Right ventricle myocardium superior (tissue), 1 donor: ENCODE measurements around the gene RTEL1. TPM values are rescaled to one million over a fixed set of nuclear protein-coding genes. Genes with fewer than 3 reads are reported as not detected.
A peak's percentile ranks its signal among the peaks of the same experiment; 100 is the strongest.
"Not testable (repeated sequence)": the region's sequence is repeated elsewhere in the genome, so short reads cannot be mapped to it uniquely, and the experiment has no call there.

Source experiments
- ATAC-seq: fragments of 200-7000 bp; cut with Tn5 transposase; one replicate; pipeline ENCODE4 v1.9.1; 2020; ENCODE audit warnings: mild to moderate bottlenecking; ENCODE audit not compliant: poor library complexity
- DNase-seq: peaks from one replicate; pipeline ENCODE4 v3.0.0-alpha.2; 2020
- intact Hi-C: fragments of 100-400 bp; cut with DNase I; formaldehyde crosslinking; loops from one replicate; pipeline ENCODE4 v1.11.2; 2022
- total RNA-seq: library from RNA; stranded (reverse); fragmentation: NEBNext Ultra II Directional; extraction: Animal tissue kit (Norgen Biotek cat#: 25700); gene quantifications from one replicate; pipeline ENCODE4 v1.2.1, GENCODE V29; 2021
- donor health status: DM: no; HTN: yes; CAD: no; lungs with severe emphysema.

The RTEL1 gene
- total RNA-seq, 1 donor from 2014 or later: 7.3 TPM

GRCh38 chr20:63627129-63627750 lies 30.9 kb upstream of the RTEL1 start:
- intact Hi-C loops: no loop called here
- ATAC-seq (peak; percentile 95), DNase-seq (peak; percentile 97)

- intact Hi-C loops: no loop called here
- DNase-seq (no peak), ATAC-seq (peak; percentile 8)
Observed at GRCh38 chr20:63627751-63628245, 30.3 kb upstream of the RTEL1 start.

DNA sequence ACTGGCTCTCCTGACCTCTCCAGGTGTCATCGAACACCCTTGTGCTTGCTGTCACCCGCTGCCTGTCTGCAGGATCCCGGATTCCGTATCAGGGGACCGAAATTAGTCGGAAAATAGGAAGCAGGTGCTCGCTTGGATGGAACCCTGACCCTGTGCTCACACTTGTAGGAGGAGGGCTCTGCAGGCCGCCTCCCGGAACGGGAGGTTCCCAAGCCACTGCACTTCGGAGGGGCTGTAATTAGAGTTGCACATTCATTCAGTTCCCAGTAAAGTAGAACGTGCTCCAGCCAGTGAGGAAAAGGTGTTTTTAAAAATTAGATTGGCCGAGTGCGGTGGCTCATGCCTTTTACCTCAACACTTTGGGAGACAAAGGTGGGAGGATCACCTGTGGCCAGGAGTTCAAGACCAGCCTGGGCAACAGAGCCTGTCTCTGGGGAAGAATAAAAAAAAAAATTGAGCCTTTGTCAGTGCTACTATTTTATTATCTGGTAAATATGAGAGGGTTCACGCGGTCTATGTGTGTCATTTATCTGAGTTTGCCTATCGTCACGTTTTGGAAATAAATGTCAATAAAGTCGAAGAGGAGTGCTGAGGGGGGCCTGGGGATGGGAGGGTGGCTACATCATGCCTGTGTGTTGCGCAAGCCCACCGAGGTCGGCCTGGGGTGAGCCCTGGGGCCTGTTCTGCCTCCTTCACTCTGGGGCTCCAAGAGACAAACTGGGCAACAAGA lies 29.7 kb upstream of the RTEL1 start:
- peak; percentile 41 for ATAC-seq
- intact Hi-C loops: no loop called here
- peak; percentile 70 for DNase-seq

GRCh38 chr20:63630956-63631355 lies 27.2 kb upstream of the RTEL1 start:
- intact Hi-C loops, ATAC-seq: not testable (repeated sequence)
- peak; percentile 9 for DNase-seq

GRCh38 chr20:63631426-63631825 lies 26.7 kb upstream of the RTEL1 start:
- ATAC-seq, intact Hi-C loops, DNase-seq: not testable (repeated sequence)

DNA sequence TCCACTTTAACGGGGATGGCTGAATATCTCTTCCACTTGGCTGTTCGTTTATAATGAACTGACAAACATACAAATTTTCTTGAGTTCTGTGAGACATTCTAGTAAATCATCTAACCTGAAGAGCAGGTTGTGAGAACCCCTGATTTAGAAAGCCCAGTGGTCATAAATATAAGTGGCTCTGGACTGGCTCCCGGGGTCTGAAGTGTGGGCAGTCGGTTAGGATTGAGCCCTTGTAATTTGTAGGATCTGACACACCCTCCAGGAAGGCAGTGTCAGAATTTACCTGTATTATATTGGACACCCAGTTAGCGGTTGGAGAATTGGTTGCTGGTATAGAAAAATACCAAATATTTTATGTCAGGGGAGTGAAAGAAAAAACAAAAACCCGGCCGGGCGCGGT lies 24.4 kb upstream of the RTEL1 start:
- DNase-seq (no peak), ATAC-seq (no peak)
- intact Hi-C loops: no loop called here

DNA sequence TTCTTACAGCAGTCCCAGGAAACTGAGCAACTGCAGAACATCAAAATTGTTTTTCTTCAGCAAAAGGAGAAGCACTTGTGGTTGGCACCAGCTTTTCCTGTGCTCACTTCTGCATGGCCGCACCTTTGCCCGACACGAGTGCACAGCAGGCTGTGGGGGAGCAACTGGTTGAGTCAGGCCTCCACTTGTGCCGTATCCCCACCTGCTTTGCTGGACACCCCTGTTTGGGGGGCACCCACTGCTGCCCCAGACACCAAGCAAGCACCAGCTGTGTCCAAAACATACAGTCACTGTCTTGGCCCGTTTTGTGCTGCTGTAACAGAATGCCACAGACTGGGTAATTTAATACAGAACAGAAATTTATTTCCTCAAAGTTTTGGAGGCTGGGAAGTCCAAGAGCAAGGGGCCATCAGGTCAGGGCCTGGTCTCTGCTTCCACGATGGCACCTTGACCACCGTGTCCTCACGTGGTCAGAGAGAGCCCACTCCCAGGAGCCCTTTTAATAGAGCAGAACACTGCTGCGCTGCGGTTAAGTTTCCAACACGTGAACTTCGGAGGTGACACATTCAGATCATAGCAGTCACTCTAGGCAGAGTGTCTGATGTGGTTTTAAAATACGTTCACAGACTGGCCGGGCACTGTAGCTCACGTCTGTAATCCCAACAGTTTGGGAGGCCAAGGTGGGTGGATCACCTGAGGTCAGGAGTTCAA lies 22.5 kb upstream of the RTEL1 start:
- no peak for ATAC-seq
- no peak for DNase-seq
- intact Hi-C loops: no loop called here

GRCh38 chr20:63636752-63637628 lies 21.1 kb upstream of the RTEL1 start:
- intact Hi-C loops: no loop called here
- ATAC-seq (no peak), DNase-seq (no peak)

- intact Hi-C loops: no loop called here
- DNase-seq: peak; percentile 73
- no peak for ATAC-seq
Observed at GRCh38 chr20:63639093-63639975, 18.8 kb upstream of the RTEL1 start.

GRCh38 chr20:63640086-63640485 lies 18.0 kb upstream of the RTEL1 start:
- ATAC-seq (no peak), DNase-seq (no peak)
- intact Hi-C loops: no loop called here

DNA sequence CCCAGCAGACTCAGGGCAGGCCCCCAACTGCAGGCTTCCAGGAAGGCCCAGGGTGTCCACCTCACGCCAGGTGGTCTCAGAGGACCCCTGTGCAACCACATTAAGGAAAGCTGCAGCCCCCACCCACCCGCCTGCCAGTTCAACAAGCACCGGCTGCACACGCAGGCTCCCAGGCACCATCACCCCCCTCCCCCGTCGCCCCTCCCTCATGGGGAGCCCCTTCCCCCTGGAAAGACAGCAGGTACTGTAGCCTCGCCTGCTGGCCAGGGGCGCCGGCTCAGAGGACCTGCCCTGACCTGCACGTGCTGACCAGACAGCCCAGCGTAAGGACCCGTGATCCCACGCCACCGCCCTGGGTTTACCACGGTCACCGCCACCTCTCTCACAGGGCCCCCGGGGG lies 17.4 kb upstream of the RTEL1 start:
- intact Hi-C loops, ATAC-seq: not testable (repeated sequence)

GRCh38 chr20:63641146-63641791 lies 16.8 kb upstream of the RTEL1 start:
- peak; percentile 62 for DNase-seq
- peak; percentile 39 for ATAC-seq
- intact Hi-C loops: no loop called here

More for the DNA sequence above, 17.4 kb upstream of the RTEL1 start:
- not testable (repeated sequence) for DNase-seq

- ATAC-seq (peak; percentile 91), DNase-seq (peak; percentile 90)
- intact Hi-C loops: no loop called here
Observed at GRCh38 chr20:63641792-63642523, 16.2 kb upstream of the RTEL1 start.

DNA sequence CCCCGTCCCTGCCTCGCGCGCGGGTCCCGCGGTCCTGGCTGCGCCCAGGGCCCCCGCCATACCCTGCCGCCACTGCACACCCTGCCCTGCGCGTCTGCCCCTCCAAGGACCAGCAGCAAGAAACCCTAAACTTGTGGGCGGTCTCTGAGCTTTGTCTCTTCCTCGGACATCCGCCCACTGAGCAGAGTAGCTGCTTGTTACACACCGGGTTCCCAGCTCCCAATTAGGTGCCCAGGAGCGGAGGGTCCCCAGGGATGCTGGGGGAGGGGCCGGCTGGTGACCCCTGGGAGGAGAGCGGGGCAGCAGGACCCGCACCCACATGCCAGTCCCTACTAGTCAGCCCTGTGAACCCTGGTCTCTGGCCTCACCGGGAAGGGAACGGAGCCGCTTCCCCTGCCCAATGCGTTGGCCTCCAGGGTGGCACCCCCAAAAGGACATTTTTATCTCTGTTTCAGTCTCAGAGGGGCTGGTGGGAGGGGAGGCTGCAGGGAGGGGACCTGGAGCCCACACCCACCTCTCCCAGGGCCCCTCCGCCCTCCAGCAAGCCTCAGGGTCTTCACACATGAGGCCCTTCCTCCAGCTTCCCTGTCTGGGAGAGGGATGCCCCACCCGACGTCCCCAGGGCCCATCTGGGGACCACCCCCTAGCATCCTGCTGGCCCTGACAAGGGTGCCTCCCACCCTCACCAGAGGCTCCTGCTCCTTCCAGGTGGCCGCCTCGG lies 15.4 kb upstream of the RTEL1 start:
- intact Hi-C loops: no loop called here
- ATAC-seq: no peak
- no peak for DNase-seq

GRCh38 chr20:63643499-63643898 lies 14.6 kb upstream of the RTEL1 start:
- no peak for ATAC-seq
- intact Hi-C loops: no loop called here
- DNase-seq: no peak

- DNase-seq (no peak), ATAC-seq (no peak)
- intact Hi-C loops: no loop called here
Observed at GRCh38 chr20:63643946-63644345, 14.2 kb upstream of the RTEL1 start.
